ENCODE data around the gene SNAPC2.

The SNAPC2 gene

GRCh38 chr19:7881910-7882309 lies 38.2 kb upstream of the SNAPC2 start:
- no peak overlapping the region for H3K9ac ChIP-seq (ENCODE audit: low read length)
- no peak overlapping the region for H3K18ac ChIP-seq (ENCODE audit: low read depth in 1 of 2, low read length in 2 of 2)
- H3K4me3 ChIP-seq (ENCODE audit: insufficient read depth in 1 of 2, low read depth in 1 of 2, low read length in 2 of 2), result no peak overlapping the region
- H2AFZ ChIP-seq (ENCODE audit: low read depth, low read length), result no peak overlapping the region
- H2BK12ac ChIP-seq (ENCODE audit: low read length in 2 of 2), result no peak overlapping the region
- no peak overlapping the region for H4K91ac ChIP-seq (ENCODE audit: low read length)
- no peak for DNase-seq
- peaks cover 3% of the 10 kb centered on the region for H3K4me1 ChIP-seq (ENCODE audit: control insufficient read depth, insufficient read depth, low read depth, low read length)
- H2AK5ac ChIP-seq (ENCODE audit: low read length, severe bottlenecking), result no peak overlapping the region
- H3K4me2 ChIP-seq (ENCODE audit: low read length, poor library complexity, severe bottlenecking), result no peak overlapping the region
- no peak overlapping the region for H2BK120ac ChIP-seq (ENCODE audit: low read depth, low read length)
- H2BK5ac ChIP-seq (ENCODE audit: low read depth, low read length, poor library complexity, severe bottlenecking), result no peak overlapping the region
- no peak overlapping the region for H2BK15ac ChIP-seq (ENCODE audit: low read depth, poor library complexity, severe bottlenecking)
- H3K79me1 ChIP-seq (replicated peaks; ENCODE audit: low read length, poor library complexity, severe bottlenecking), result no peaks in the 10 kb centered on the region
- H3K14ac ChIP-seq (ENCODE audit: low read length in 2 of 2), result no peak overlapping the region
- no peak overlapping the region for H3K23ac ChIP-seq (ENCODE audit: low read length in 2 of 2)
- 92% methylated on average over 3 of the region's 3 CpGs for WGBS
- H3K27me3 ChIP-seq (ENCODE audit: control insufficient read depth in 1 of 2, insufficient read depth in 1 of 2, low read length in 2 of 2), result peaks cover 5 to 11% of the 10 kb centered on the region in 2 experiments
- no peak overlapping the region for H3K4ac ChIP-seq (ENCODE audit: low read depth in 1 of 2, low read length in 2 of 2)
- no peak overlapping the region for H4K8ac ChIP-seq (ENCODE audit: low read length)
- H3K27ac ChIP-seq (ENCODE audit: low read length, poor library complexity, severe bottlenecking), result no peak overlapping the region
- H3K9me3 ChIP-seq (ENCODE audit: control insufficient read depth, low read length), result no peaks in the 10 kb centered on the region
- peaks cover 0 to 4% of the 10 kb centered on the region in 2 experiments for H3K36me3 ChIP-seq (ENCODE audit: control insufficient read depth in 1 of 2, insufficient read depth in 2 of 2, low read depth in 1 of 2, low read length in 2 of 2)

GRCh38 chr19:7883105-7883504 lies 37.0 kb upstream of the SNAPC2 start:
- H3K79me1 ChIP-seq (replicated peaks; ENCODE audit: low read length, poor library complexity, severe bottlenecking), result peaks cover 1% of the 10 kb centered on the region
- no peak overlapping the region for H3K23ac ChIP-seq (ENCODE audit: low read length in 2 of 2)
- no peak overlapping the region for H3K4ac ChIP-seq (ENCODE audit: low read depth in 1 of 2, low read length in 2 of 2)
- H2BK120ac ChIP-seq (ENCODE audit: low read depth, low read length), result no peak overlapping the region
- H4K8ac ChIP-seq (ENCODE audit: low read length), result no peak overlapping the region
- peaks cover 5% of the 10 kb centered on the region in 2 experiments for H3K27me3 ChIP-seq (ENCODE audit: control insufficient read depth in 1 of 2, insufficient read depth in 1 of 2, low read length in 2 of 2)
- WGBS, result 97% methylated on average over 2 of the region's 4 CpGs
- H3K4me3 ChIP-seq (ENCODE audit: insufficient read depth in 1 of 2, low read depth in 1 of 2, low read length in 2 of 2), result no peak overlapping the region
- no peak overlapping the region for H3K9ac ChIP-seq (ENCODE audit: low read length)
- H2BK5ac ChIP-seq (ENCODE audit: low read depth, low read length, poor library complexity, severe bottlenecking), result no peak overlapping the region
- H3K36me3 ChIP-seq (ENCODE audit: control insufficient read depth in 1 of 2, insufficient read depth in 2 of 2, low read depth in 1 of 2, low read length in 2 of 2), result peaks cover 0 to 4% of the 10 kb centered on the region in 2 experiments
- no peak overlapping the region for H3K14ac ChIP-seq (ENCODE audit: low read length in 2 of 2)
- H3K9me3 ChIP-seq (ENCODE audit: control insufficient read depth, low read length), result no peaks in the 10 kb centered on the region
- H2AFZ ChIP-seq (ENCODE audit: low read depth, low read length), result no peak overlapping the region
- H2AK5ac ChIP-seq (ENCODE audit: low read length, severe bottlenecking), result no peak overlapping the region
- no peak overlapping the region for H3K4me2 ChIP-seq (ENCODE audit: low read length, poor library complexity, severe bottlenecking)
- H4K91ac ChIP-seq (ENCODE audit: low read length), result no peak overlapping the region
- no peak overlapping the region for H3K27ac ChIP-seq (ENCODE audit: low read length, poor library complexity, severe bottlenecking)
- H2BK12ac ChIP-seq (ENCODE audit: low read length in 2 of 2), result no peak overlapping the region
- no peak overlapping the region for H2BK15ac ChIP-seq (ENCODE audit: low read depth, poor library complexity, severe bottlenecking)
- H3K18ac ChIP-seq (ENCODE audit: low read depth in 1 of 2, low read length in 2 of 2), result no peak overlapping the region
- DNase-seq, result no peak
- H3K4me1 ChIP-seq (ENCODE audit: control insufficient read depth, insufficient read depth, low read depth, low read length), result peaks cover 5% of the 10 kb centered on the region

- H3K79me1 ChIP-seq (replicated peaks; ENCODE audit: low read length, poor library complexity, severe bottlenecking), result peaks cover 8% of the 10 kb centered on the region
- H3K4me2 ChIP-seq (ENCODE audit: low read length, poor library complexity, severe bottlenecking), result no peak overlapping the region
- H2BK120ac ChIP-seq (ENCODE audit: low read depth, low read length), result no peak overlapping the region
- no peak overlapping the region for H3K23ac ChIP-seq (ENCODE audit: low read length in 2 of 2)
- H3K27ac ChIP-seq (ENCODE audit: low read length, poor library complexity, severe bottlenecking), result no peak overlapping the region
- H2BK15ac ChIP-seq (ENCODE audit: low read depth, poor library complexity, severe bottlenecking), result no peak overlapping the region
- no peak overlapping the region for H2AFZ ChIP-seq (ENCODE audit: low read depth, low read length)
- no peak overlapping the region for H4K8ac ChIP-seq (ENCODE audit: low read length)
- H4K91ac ChIP-seq (ENCODE audit: low read length), result no peak overlapping the region
- H3K18ac ChIP-seq (ENCODE audit: low read depth in 1 of 2, low read length in 2 of 2), result no peak overlapping the region
- DNase-seq, result peak; percentile 69
- no peak overlapping the region for H2BK5ac ChIP-seq (ENCODE audit: low read depth, low read length, poor library complexity, severe bottlenecking)
- no peak overlapping the region for H3K14ac ChIP-seq (ENCODE audit: low read length in 2 of 2)
- no peak overlapping the region for H3K4ac ChIP-seq (ENCODE audit: low read depth in 1 of 2, low read length in 2 of 2)
- H3K4me3 ChIP-seq (ENCODE audit: insufficient read depth in 1 of 2, low read depth in 1 of 2, low read length in 2 of 2), result no peak overlapping the region
- peaks cover 5% of the 10 kb centered on the region in 2 experiments for H3K27me3 ChIP-seq (ENCODE audit: control insufficient read depth in 1 of 2, insufficient read depth in 1 of 2, low read length in 2 of 2)
- no peak overlapping the region for H3K9ac ChIP-seq (ENCODE audit: low read length)
- no peak overlapping the region for H2AK5ac ChIP-seq (ENCODE audit: low read length, severe bottlenecking)
- peaks cover 13% of the 10 kb centered on the region for H3K4me1 ChIP-seq (ENCODE audit: control insufficient read depth, insufficient read depth, low read depth, low read length)
- no peaks in the 10 kb centered on the region for H3K9me3 ChIP-seq (ENCODE audit: control insufficient read depth, low read length)
- 86% methylated on average over 1 of the region's 2 CpGs for WGBS
- H2BK12ac ChIP-seq (ENCODE audit: low read length in 2 of 2), result no peak overlapping the region
- peaks cover 0 to 4% of the 10 kb centered on the region in 2 experiments for H3K36me3 ChIP-seq (ENCODE audit: control insufficient read depth in 1 of 2, insufficient read depth in 2 of 2, low read depth in 1 of 2, low read length in 2 of 2)
Measured at GRCh38 chr19:7883796-7884570, 36.2 kb upstream of the SNAPC2 start.

GRCh38 chr19:7885818-7886217 lies 34.3 kb upstream of the SNAPC2 start:
- Histone ChIP-seq H2BK12ac (ENCODE audit: low read length in 2 of 2) (no peak overlapping the region), H3K9me3 (ENCODE audit: control insufficient read depth, low read length) (no peaks in the 10 kb centered on the region), H3K18ac (ENCODE audit: low read depth in 1 of 2, low read length in 2 of 2) (no peak overlapping the region), H2AK5ac (ENCODE audit: low read length, severe bottlenecking) (no peak overlapping the region), H2BK15ac (ENCODE audit: low read depth, poor library complexity, severe bottlenecking) (no peak overlapping the region), H3K4ac (ENCODE audit: low read depth in 1 of 2, low read length in 2 of 2) (no peak overlapping the region), H3K4me2 (ENCODE audit: low read length, poor library complexity, severe bottlenecking) (no peak overlapping the region), H3K27ac (ENCODE audit: low read length, poor library complexity, severe bottlenecking) (no peak overlapping the region), H2BK5ac (ENCODE audit: low read depth, low read length, poor library complexity, severe bottlenecking) (no peak overlapping the region), H3K27me3 (ENCODE audit: control insufficient read depth in 1 of 2, insufficient read depth in 1 of 2, low read length in 2 of 2) (peaks cover 5% of the 10 kb centered on the region in 2 experiments), H3K23ac (ENCODE audit: low read length in 2 of 2) (no peak overlapping the region), H2BK120ac (ENCODE audit: low read depth, low read length) (no peak overlapping the region), H3K79me1 (replicated peaks; ENCODE audit: low read length, poor library complexity, severe bottlenecking) (peaks cover 9% of the 10 kb centered on the region), H3K36me3 (ENCODE audit: control insufficient read depth in 1 of 2, insufficient read depth in 2 of 2, low read depth in 1 of 2, low read length in 2 of 2) (no peaks in the 10 kb centered on the region), H2AFZ (ENCODE audit: low read depth, low read length) (no peak overlapping the region), H4K91ac (ENCODE audit: low read length) (no peak overlapping the region), H3K4me3 (ENCODE audit: insufficient read depth in 1 of 2, low read depth in 1 of 2, low read length in 2 of 2) (no peak overlapping the region), H4K8ac (ENCODE audit: low read length) (no peak overlapping the region), H3K4me1 (ENCODE audit: control insufficient read depth, insufficient read depth, low read depth, low read length) (peaks cover 13% of the 10 kb centered on the region), H3K14ac (ENCODE audit: low read length in 2 of 2) (no peak overlapping the region), H3K9ac (ENCODE audit: low read length) (no peak overlapping the region)
- DNase-seq, result no peak
- 93% methylated on average over 5 of the region's 8 CpGs for WGBS
